SK-N-SH treated with all-trans-retinoic acid at 6 μM for 48 hours (cell line): Measurements from ENCODE around the gene IL17REL.

Source experiments
- ARNTL ChIP-seq: fragments of 450-650 bp; formaldehyde crosslinking; IDR thresholded peaks from 2 replicates; pipeline ENCODE4 v1.5.0; 2020; ENCODE audit warnings: low read depth, mild to moderate bottlenecking, moderate library complexity, borderline replicate concordance
- ESRRG ChIP-seq: fragments of 250-450 bp; sonication (Bioruptor Pico); IDR thresholded peaks from 2 replicates; pipeline ENCODE4 v1.6.1; 2021; ENCODE audit warnings: mild to moderate bottlenecking
- GLIS3 ChIP-seq: fragments of 250-450 bp; sonication (Bioruptor Pico); IDR thresholded peaks from 2 replicates; pipeline ENCODE4 v1.5.0; 2020; ENCODE audit warnings: mild to moderate bottlenecking, moderate library complexity
- OSR1 ChIP-seq: fragments of 250-450 bp; sonication (Bioruptor Pico); IDR thresholded peaks from 2 replicates; pipeline ENCODE4 v1.8.0; 2022; ENCODE audit warnings: moderate library complexity, mild to moderate bottlenecking, inconsistent platforms
- PATZ1 ChIP-seq: fragments of 250-450 bp; sonication (Bioruptor Pico); IDR thresholded peaks from 2 replicates; pipeline ENCODE4 v1.8.0; 2020; ENCODE audit warnings: mild to moderate bottlenecking, moderate library complexity, borderline replicate concordance
- PPARA ChIP-seq: fragments of 250-450 bp; sonication (Bioruptor Pico); IDR thresholded peaks from 2 replicates; pipeline ENCODE4 v1.5.0; 2020; ENCODE audit warnings: mild to moderate bottlenecking, borderline replicate concordance
- TCF4 ChIP-seq: fragments of 250-450 bp; sonication (Bioruptor Pico); IDR thresholded peaks from 2 replicates; pipeline ENCODE4 v1.8.0; 2021; ENCODE audit warnings: mild to moderate bottlenecking, moderate library complexity, borderline replicate concordance
- TSHZ2 ChIP-seq: fragments of 250-450 bp; sonication (Bioruptor Pico); IDR thresholded peaks from 2 replicates; pipeline ENCODE4 v1.5.0; 2020; ENCODE audit warnings: mild to moderate bottlenecking, moderate library complexity

GRCh38 chr22:50034126-50035081 lies 21.8 kb upstream of the IL17REL start:
- no peak for TF ChIP-seq TSHZ2 (CRISPR knock-in tag)
- TF ChIP-seq OSR1 (CRISPR knock-in tag) = no peak
- no peak for TF ChIP-seq ESRRG (CRISPR knock-in tag)
- TF ChIP-seq GLIS3 (CRISPR knock-in tag) = no peak
- TF ChIP-seq PATZ1 (CRISPR knock-in tag) = no peak
- no peak for TF ChIP-seq ARNTL (CRISPR knock-in tag)
- no peak for TF ChIP-seq TCF4 (CRISPR knock-in tag)
- TF ChIP-seq PPARA (CRISPR knock-in tag) = no peak
